K562 (cell line): ENCODE results near the gene SBDS. TPM values are rescaled to one million over a fixed set of nuclear protein-coding genes. Genes with fewer than 3 reads are reported as not detected.

Source experiments
- ETV5 ChIP-seq: sonication (generic); formaldehyde crosslinking; IDR thresholded peaks from 2 replicates; pipeline ENCODE4 v1.4.0; 2020; ENCODE audit warnings: low read depth, mild to moderate bottlenecking, missing genetic modification reagents
- EWSR1 ChIP-seq: fragments of 450-650 bp; IDR thresholded peaks from 2 replicates; pipeline ENCODE4 v1.6.1; 2018; ENCODE audit warnings: borderline replicate concordance, mild to moderate bottlenecking, low read depth, moderate library complexity; ENCODE audit not compliant: partially characterized antibody
- MEF2A ChIP-seq: IDR thresholded peaks from 2 replicates; pipeline ENCODE4 v1.6.1; 2011; ENCODE audit warnings: low read depth, mild to moderate bottlenecking, low read length, moderate library complexity; ENCODE audit not compliant: control insufficient read depth
- NELFE ChIP-seq: IDR thresholded peaks from 2 replicates; pipeline ENCODE4 v1.6.1; 2011; ENCODE audit warnings: mild to moderate bottlenecking; ENCODE audit not compliant: insufficient read depth, insufficient read length
- NFRKB ChIP-seq: fragments of 450-650 bp; IDR thresholded peaks from 2 replicates; pipeline ENCODE4 v1.6.1; 2016; ENCODE audit warnings: low read depth
- NR1H2 ChIP-seq: sonication (generic); formaldehyde crosslinking; IDR thresholded peaks from 2 replicates; pipeline ENCODE4 v1.4.0; 2020; ENCODE audit warnings: mild to moderate bottlenecking, missing genetic modification reagents
- PCBP2 ChIP-seq: fragments of 200-400 bp; formaldehyde crosslinking; IDR thresholded peaks from 2 replicates; pipeline ENCODE4 v1.6.1; 2018; ENCODE audit warnings: low read length, low read depth, mild to moderate bottlenecking, moderate library complexity; ENCODE audit not compliant: poor library complexity, severe bottlenecking
- RBM25 ChIP-seq: fragments of 200-400 bp; formaldehyde crosslinking; IDR thresholded peaks from 2 replicates; pipeline ENCODE4 v1.6.1; 2018; ENCODE audit warnings: low read length, low read depth, moderate library complexity; ENCODE audit not compliant: severe bottlenecking
- SIX5 ChIP-seq, 2 experiments: IDR thresholded peaks; 2 replicates each; pipeline ENCODE4 v1.6.1; 2011; ENCODE audit warnings: low read length in 2 of 2, borderline replicate concordance in 1 of 2, low read depth in 1 of 2, mild to moderate bottlenecking in 1 of 2, moderate library complexity in 1 of 2; ENCODE audit not compliant: insufficient read depth in 1 of 2
- YBX1 ChIP-seq: fragments of 450-650 bp; IDR thresholded peaks from 2 replicates; pipeline ENCODE4 v1.7.1; 2016; ENCODE audit warnings: mild to moderate bottlenecking
- ZNF445 ChIP-seq: fragments of 250-450 bp; sonication (Bioruptor Pico); IDR thresholded peaks from 2 replicates; pipeline ENCODE4 v1.4.0; 2020; ENCODE audit warnings: low read depth, mild to moderate bottlenecking, moderate library complexity
- ZNF696 ChIP-seq: fragments of 250-450 bp; sonication (Bioruptor Pico); conservative IDR thresholded peaks from 2 replicates; pipeline ENCODE4 v1.4.0; 2020; ENCODE audit warnings: mild to moderate bottlenecking, moderate library complexity
- ZNF764 ChIP-seq: fragments of 250-450 bp; sonication (Bioruptor Pico); IDR thresholded peaks from 2 replicates; pipeline ENCODE4 v1.4.0; 2020; ENCODE audit warnings: low read depth, mild to moderate bottlenecking, moderate library complexity
- ZNF778 ChIP-seq: fragments of 450-650 bp; formaldehyde crosslinking; IDR thresholded peaks from 2 replicates; pipeline ENCODE4 v1.4.0; 2020; ENCODE audit warnings: mild to moderate bottlenecking, moderate library complexity
- polyA plus RNA-seq, 8 experiments: library from polyadenylated mRNA; depleted of rRNA in 4 of 8; stranded (reverse) in 5 of 8; unstranded in 3 of 8; fragments of >200 nt; fragmentation: Nextera tagmentation in 2 of 8; fragmentation: Illumina TruSeq in 1 of 8; extraction: Ambion mirVana in 2 of 8; extraction: Trizol in 1 of 8; gene quantifications; 2 replicates each; pipeline versions ENCODE4 v1.2.1 to v1.2.3, GENCODE V29; 2011 to 2014; ENCODE audit warnings: inconsistent platforms in 1 of 8, missing spikeins in 1 of 8
- total RNA-seq, 7 experiments: library from RNA; depleted of rRNA in 6 of 7; stranded (reverse); fragments of >200 nt in 6 of 7; fragmentation: Illumina TruSeq in 2 of 7; extraction: Trizol in 2 of 7; gene quantifications; 2 replicates each; pipeline versions ENCODE4 v1.2.1 to v1.2.3, GENCODE V29; 2011 to 2021; ENCODE audit warnings: low replicate concordance in 1 of 7
- TF ChIP-seq, protein P1 (sequence below): fragments of 250-450 bp; sonication (Bioruptor Pico); IDR thresholded peaks from 2 replicates; pipeline ENCODE4 v1.9.0; 2021; ENCODE audit warnings: mild to moderate bottlenecking, inconsistent platforms
- TF ChIP-seq, protein P2 (sequence below), 2 experiments: fragments of 450-650 bp; conservative IDR thresholded peaks; 2 replicates each; pipeline ENCODE4 v1.6.1; 2017; ENCODE audit warnings: mild to moderate bottlenecking in 2 of 2, moderate library complexity in 2 of 2
- TF ChIP-seq, protein P3 (sequence below): fragments of 450-650 bp; formaldehyde crosslinking; IDR thresholded peaks from 2 replicates; pipeline ENCODE4 v1.4.0; 2020; ENCODE audit warnings: mild to moderate bottlenecking, moderate library complexity
- TF ChIP-seq, protein P4 (sequence below): fragments of 450-650 bp; IDR thresholded peaks from 2 replicates; pipeline ENCODE4 v1.6.1; 2014; ENCODE audit warnings: low read depth, mild to moderate bottlenecking, moderate library complexity, borderline replicate concordance

Gene SBDS
- total and polyA plus RNA-seq, 9 of the 15 experiments (the other 6 are each of a cell fraction or from before 2014, with no cell fraction given), result 105 to 174 (median 117) TPM

DNA sequence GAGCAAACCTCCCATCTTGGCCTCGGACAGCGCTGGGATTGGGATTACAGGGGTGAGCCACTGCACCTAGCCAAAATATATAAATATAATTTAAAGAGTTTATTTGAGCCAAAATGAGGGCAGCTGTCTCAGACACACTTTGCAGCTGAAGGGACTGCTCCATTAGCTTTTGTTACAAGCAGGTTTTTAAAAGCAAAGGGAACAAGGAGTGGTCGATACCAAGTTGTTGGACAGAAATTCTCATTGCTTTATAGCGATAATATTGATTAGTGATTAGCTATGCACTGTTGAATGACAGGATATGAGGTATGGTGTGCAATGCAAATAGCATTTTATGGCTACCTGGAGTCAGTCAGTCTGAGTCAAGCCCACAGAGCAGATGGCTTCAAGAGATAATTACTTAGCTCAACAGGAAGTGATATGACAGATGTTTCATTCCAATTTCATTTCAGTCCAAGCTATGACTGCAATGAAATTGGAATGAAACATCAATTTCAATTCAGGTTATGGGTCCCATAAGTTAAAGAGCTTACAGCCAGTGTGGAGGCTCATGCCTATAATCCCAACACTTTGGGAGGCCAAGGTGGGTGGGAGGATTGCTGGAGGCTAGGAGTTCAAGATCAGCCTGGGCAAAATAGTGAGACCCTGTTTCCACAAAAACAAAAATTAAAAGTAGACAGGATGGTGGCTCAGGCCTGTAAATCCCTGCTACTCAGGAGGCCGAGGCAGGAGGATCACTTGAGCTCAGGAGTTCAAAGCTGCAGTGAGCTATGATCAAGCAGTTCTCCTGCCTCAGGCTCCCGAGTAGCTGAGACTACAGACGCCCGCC lies 24.4 kb upstream of the SBDS start (continued):
- TF ChIP-seq NELFE (no peak), EWSR1 (no peak), PCBP2 (no peak), ZNF445 (CRISPR knock-in tag) (no peak), ZNF696 (CRISPR knock-in tag) (no peak), RBM25 (no peak), MEF2A (no peak), YBX1 (no peak), ZNF778 (CRISPR knock-in tag) (no peak), NR1H2 (CRISPR knock-in tag) (no peak), ETV5 (CRISPR knock-in tag) (no peak), NFRKB (peak; percentile 61; the same call in 1 of the 2 replicates), ZNF764 (CRISPR knock-in tag) (no peak), SIX5 (IDR thresholded peaks at IDR 0.05; ENCODE audit: borderline replicate concordance in 1 of 2, insufficient read depth in 1 of 2, low read depth in 1 of 2, low read length in 2 of 2) (no peak)
- TF ChIP-seq, protein P1, sequence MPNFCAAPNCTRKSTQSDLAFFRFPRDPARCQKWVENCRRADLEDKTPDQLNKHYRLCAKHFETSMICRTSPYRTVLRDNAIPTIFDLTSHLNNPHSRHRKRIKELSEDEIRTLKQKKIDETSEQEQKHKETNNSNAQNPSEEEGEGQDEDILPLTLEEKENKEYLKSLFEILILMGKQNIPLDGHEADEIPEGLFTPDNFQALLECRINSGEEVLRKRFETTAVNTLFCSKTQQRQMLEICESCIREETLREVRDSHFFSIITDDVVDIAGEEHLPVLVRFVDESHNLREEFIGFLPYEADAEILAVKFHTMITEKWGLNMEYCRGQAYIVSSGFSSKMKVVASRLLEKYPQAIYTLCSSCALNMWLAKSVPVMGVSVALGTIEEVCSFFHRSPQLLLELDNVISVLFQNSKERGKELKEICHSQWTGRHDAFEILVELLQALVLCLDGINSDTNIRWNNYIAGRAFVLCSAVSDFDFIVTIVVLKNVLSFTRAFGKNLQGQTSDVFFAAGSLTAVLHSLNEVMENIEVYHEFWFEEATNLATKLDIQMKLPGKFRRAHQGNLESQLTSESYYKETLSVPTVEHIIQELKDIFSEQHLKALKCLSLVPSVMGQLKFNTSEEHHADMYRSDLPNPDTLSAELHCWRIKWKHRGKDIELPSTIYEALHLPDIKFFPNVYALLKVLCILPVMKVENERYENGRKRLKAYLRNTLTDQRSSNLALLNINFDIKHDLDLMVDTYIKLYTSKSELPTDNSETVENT, result no peak
- TF ChIP-seq, protein P2, sequence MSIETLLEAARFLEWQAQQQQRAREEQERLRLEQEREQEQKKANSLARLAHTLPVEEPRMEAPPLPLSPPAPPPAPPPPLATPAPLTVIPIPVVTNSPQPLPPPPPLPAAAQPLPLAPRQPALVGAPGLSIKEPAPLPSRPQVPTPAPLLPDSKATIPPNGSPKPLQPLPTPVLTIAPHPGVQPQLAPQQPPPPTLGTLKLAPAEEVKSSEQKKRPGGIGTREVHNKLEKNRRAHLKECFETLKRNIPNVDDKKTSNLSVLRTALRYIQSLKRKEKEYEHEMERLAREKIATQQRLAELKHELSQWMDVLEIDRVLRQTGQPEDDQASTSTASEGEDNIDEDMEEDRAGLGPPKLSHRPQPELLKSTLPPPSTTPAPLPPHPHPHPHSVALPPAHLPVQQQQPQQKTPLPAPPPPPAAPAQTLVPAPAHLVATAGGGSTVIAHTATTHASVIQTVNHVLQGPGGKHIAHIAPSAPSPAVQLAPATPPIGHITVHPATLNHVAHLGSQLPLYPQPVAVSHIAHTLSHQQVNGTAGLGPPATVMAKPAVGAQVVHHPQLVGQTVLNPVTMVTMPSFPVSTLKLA (conservative IDR thresholded peaks at IDR 0.05), result no peak; a peak in 1 of 4 replicates
- TF ChIP-seq, protein P3, sequence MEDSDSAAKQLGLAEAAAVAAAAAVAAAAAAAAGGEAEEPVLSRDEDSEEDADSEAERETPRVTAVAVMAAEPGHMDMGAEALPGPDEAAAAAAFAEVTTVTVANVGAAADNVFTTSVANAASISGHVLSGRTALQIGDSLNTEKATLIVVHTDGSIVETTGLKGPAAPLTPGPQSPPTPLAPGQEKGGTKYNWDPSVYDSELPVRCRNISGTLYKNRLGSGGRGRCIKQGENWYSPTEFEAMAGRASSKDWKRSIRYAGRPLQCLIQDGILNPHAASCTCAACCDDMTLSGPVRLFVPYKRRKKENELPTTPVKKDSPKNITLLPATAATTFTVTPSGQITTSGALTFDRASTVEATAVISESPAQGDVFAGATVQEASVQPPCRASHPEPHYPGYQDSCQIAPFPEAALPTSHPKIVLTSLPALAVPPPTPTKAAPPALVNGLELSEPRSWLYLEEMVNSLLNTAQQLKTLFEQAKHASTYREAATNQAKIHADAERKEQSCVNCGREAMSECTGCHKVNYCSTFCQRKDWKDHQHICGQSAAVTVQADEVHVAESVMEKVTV, result no peak
- TF ChIP-seq, protein P4, sequence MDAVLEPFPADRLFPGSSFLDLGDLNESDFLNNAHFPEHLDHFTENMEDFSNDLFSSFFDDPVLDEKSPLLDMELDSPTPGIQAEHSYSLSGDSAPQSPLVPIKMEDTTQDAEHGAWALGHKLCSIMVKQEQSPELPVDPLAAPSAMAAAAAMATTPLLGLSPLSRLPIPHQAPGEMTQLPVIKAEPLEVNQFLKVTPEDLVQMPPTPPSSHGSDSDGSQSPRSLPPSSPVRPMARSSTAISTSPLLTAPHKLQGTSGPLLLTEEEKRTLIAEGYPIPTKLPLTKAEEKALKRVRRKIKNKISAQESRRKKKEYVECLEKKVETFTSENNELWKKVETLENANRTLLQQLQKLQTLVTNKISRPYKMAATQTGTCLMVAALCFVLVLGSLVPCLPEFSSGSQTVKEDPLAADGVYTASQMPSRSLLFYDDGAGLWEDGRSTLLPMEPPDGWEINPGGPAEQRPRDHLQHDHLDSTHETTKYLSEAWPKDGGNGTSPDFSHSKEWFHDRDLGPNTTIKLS, result no peak; the same call in 1 of the 2 replicates
